AG09319 (cell line): ENCODE results near the gene CRIM1.

Source experiments
- DNase-seq: peaks from one replicate; pipeline ENCODE4 v3.0.0-alpha.2; 2010; ENCODE audit warnings: low read depth; ENCODE audit errors: extremely low read depth
- TF ChIP-seq, protein P1 (sequence below): IDR thresholded peaks from 2 replicates; pipeline ENCODE4 v1.5.1; 2011; ENCODE audit warnings: low read depth, mild to moderate bottlenecking, inconsistent platforms, low read length, moderate library complexity

CRIM1 gene

DNA sequence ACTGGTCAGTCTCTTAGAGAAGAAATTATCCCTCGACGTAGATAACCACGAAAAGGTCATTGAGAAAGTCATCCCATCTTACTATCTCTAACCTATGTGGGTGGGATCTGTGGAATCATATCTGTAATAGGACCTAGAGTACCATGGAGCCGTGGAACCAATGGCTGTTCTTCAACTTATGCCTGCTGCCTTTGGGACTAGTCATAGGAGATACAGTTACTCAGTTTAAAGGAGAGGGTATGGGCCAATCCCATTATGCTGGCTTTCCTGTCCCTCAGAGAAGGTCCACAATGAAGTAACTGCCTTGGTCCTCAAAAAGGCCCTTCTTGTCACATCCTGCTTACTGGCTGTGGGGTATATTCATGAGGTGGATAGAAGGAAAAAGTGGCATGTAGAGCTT, 164.9 kb downstream of the CRIM1 start:
- TF ChIP-seq, protein P1, sequence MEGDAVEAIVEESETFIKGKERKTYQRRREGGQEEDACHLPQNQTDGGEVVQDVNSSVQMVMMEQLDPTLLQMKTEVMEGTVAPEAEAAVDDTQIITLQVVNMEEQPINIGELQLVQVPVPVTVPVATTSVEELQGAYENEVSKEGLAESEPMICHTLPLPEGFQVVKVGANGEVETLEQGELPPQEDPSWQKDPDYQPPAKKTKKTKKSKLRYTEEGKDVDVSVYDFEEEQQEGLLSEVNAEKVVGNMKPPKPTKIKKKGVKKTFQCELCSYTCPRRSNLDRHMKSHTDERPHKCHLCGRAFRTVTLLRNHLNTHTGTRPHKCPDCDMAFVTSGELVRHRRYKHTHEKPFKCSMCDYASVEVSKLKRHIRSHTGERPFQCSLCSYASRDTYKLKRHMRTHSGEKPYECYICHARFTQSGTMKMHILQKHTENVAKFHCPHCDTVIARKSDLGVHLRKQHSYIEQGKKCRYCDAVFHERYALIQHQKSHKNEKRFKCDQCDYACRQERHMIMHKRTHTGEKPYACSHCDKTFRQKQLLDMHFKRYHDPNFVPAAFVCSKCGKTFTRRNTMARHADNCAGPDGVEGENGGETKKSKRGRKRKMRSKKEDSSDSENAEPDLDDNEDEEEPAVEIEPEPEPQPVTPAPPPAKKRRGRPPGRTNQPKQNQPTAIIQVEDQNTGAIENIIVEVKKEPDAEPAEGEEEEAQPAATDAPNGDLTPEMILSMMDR, result no peak

DNA sequence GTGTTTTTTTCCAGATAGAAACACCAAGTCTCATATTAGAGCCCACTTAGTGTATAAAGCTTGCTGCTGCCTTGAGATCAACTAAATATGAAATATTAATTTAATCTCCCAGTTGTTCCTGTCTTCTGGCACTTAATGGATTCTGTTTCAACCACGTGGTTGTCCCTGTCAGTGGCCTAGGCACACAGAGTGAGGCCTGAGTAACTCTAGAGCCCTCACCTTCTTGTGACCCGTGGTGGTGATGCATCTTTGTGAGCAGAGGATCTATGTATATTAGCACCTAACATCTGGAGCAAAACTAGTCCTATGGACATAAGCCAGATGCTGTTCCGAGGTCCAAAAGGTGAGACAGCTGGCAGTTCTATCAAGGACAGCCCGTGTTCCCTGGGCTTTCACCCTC, 167.6 kb downstream of the CRIM1 start:
- no peak for DNase-seq
- TF ChIP-seq, protein P1, result no peak

More for the DNA sequence above, 164.9 kb downstream of the CRIM1 start:
- DNase-seq, result no peak

DNA sequence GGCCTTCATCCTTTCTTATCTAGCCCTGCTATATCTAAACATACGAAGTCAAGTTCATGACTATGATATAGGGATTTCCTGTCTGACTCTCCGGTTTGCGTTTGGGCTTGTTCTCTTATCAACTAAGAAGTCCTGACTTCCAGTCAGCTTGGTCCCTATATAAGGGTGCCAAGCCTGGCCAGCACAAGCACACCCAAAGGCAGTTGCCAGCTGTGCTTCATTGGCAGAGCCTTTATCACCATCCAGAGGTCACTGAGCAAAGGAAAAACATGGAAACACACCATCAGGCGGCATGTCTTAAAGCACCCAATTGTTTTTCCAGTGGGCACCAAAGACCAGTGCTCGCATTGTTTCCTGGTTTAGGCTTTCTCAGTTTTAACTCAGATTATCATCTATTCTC, 169.7 kb downstream of the CRIM1 start:
- TF ChIP-seq, protein P1, result no peak
- no peak for DNase-seq

DNA sequence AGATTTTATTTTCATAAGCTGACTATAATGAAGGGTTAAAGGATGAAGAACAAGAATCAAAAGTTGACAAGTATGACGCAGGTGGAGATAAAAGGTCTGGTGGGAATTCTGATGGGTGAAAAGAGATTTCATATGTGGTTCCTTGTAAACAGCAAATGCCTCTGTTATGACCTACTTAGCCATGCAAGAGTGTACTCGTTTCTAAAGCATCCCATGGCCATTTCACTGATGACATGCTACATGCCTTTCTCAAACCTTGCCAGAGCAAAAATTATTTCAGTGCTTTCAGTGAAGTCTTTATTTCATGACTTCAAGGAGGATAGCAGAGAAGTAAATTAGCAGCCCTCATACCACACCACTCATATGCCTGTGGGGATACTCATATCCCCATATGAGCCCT, 170.6 kb downstream of the CRIM1 start:
- no peak for DNase-seq
- TF ChIP-seq, protein P1, result no peak

DNA sequence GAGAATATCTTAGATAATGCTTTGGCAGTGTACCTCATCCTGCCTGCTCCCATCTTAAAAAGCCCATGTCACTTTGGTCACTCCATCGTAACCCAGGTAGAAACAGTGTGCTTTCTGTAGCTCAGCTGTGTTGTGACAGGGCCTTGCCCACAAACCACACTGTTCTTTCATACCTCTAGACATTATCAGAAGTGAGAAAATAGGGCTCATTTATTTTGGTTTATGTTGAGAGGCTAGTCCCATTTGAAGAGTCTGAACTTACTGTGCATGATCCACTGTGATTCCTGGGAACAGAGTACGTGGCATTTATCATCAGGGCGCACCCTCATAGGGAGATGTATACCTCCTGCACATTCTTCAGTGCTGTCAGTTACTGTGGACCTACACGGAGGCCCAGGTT, 172.7 kb downstream of the CRIM1 start:
- DNase-seq, result no peak
- TF ChIP-seq, protein P1, result no peak

DNA sequence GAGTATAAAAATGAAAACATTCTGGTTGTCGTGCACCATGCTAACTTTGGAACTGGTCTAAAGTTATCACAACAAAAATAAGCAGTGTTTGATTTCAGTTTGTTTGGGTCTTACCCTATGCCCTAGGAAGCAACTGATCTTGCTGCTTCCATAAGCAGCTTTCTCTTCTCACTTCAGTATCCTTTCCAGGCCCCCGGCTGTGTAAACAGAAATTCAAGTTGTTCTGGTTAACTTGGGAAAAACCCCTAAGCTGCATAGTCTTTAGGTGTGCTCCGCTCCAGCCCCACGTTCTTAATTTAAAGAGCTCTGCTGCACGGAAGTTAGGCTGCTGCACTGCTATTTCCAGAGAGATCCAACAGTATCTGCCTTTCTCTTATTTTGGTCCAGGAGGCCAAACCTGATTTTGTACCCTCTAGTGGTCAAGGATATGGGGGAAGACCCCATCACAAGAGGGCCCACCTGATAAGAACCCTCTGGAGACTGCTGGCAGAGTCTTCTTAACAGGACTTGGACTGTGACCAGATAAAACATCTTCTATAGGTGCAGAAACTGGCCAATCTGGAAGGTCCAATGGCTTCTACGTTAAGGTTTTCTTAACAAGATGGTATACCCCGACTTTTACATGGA, 173.3 kb downstream of the CRIM1 start:
- TF ChIP-seq, protein P1, result no peak
- no peak for DNase-seq

DNA sequence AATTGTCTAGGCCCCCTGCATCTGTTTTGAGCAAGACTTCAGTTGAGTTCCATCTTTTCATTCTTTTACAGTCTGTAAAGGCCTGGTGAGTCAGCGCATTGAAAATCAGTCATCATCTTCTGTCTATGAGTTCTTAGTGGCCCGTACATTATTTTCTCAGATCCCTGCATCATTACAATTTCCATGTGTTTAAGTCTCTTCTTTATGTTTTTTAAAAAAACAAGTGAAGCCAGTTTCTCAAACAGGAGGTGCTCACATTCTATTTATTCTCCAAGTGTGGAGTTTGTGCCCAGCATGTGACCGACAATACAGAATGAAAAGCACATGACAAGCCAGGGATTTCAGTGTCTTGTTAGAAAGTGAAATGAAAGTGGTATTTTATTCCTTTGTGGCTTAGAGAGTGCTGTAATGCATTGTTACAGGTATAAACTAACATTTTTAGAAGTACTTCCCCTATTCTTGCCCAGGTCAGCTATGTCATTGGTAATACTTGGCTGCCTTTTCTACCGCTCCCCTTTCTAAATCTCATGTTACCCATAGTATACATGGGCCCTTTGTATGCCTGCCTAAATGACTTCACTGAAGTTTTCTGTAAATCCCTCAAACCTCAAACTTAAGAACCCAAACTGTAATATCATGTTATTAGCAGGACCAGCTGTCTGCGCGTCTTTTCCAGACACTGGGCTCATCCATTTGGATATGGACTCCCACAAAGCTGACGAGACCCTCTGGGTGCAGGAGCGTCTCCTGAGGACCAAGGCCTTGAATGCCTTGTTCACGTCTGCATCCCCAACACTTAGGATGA, 174.8 kb downstream of the CRIM1 start:
- no peak for DNase-seq

More for the DNA sequence above, 174.8 kb downstream of the CRIM1 start:
- TF ChIP-seq, protein P1, result no peak
